Smooth muscle cell (in vitro differentiated cells): ENCODE results near the gene PHRF1. TPM values are rescaled to one million over a fixed set of nuclear protein-coding genes. Genes with fewer than 3 reads are reported as not detected.
"Not testable (repeated sequence)": the region's sequence is repeated elsewhere in the genome, so short reads cannot be mapped to it uniquely, and the experiment has no call there.

Experiments used
- DNase-seq: peaks from one replicate; lab custom pipeline; 2025; ENCODE audit not compliant: unreplicated experiment; lab: John Stamatoyannopoulos, UW
- H2AFZ ChIP-seq: fragments of 200-600 bp; sonication (generic); 2 replicates; pipeline ENCODE4 v1.6.0; 2016; ENCODE audit warnings: antibody characterized with exemption, low read depth, mild to moderate bottlenecking
- H3F3A ChIP-seq: fragments of 200-600 bp; sonication (generic); 2 replicates; pipeline ENCODE4 v1.6.0; 2017; ENCODE audit warnings: antibody characterized with exemption, low read depth
- H3K27ac ChIP-seq: fragments of 200-600 bp; sonication (generic); 2 replicates; pipeline ENCODE4 v1.5.1; 2016; ENCODE audit warnings: low read depth, mild to moderate bottlenecking
- H3K27me3 ChIP-seq: fragments of 200-600 bp; sonication (generic); 2 replicates; pipeline ENCODE4 v1.6.1; 2016; ENCODE audit warnings: low read depth, mild to moderate bottlenecking
- H3K36me3 ChIP-seq: fragments of 200-600 bp; sonication (generic); 2 replicates; pipeline ENCODE4 v1.5.1; 2016; ENCODE audit warnings: low read depth
- H3K4me1 ChIP-seq: fragments of 200-600 bp; sonication (generic); 2 replicates; pipeline ENCODE4 v1.5.1; 2016; ENCODE audit warnings: low read depth
- H3K4me2 ChIP-seq: fragments of 200-600 bp; sonication (generic); 2 replicates; pipeline ENCODE4 v1.6.0; 2016; ENCODE audit warnings: mild to moderate bottlenecking
- H3K4me3 ChIP-seq: fragments of 200-600 bp; sonication (generic); 2 replicates; pipeline ENCODE4 v1.5.1; 2016; ENCODE audit warnings: mild to moderate bottlenecking
- H3K79me2 ChIP-seq: fragments of 200-600 bp; sonication (generic); 2 replicates; pipeline ENCODE4 v1.6.0; 2016; ENCODE audit warnings: low read depth, mild to moderate bottlenecking
- H3K9ac ChIP-seq: fragments of 200-600 bp; sonication (generic); 2 replicates; pipeline ENCODE4 v1.6.0; 2016; ENCODE audit warnings: low read depth
- H3K9me3 ChIP-seq: fragments of 200-600 bp; sonication (generic); replicated peaks from 2 replicates; pipeline ENCODE4 v1.5.1; 2016; ENCODE audit warnings: low read depth
- H4K20me1 ChIP-seq: fragments of 200-600 bp; sonication (generic); 2 replicates; pipeline ENCODE4 v1.6.0; 2016; ENCODE audit warnings: low read depth
- WGBS: methylation state at CpG from one replicate; pipeline ENCODE4 v1.1.7; 2016; ENCODE audit warnings: low lambda C conversion rate; 5-methylcytosine and 5-hydroxymethylcytosine counted together
- polyA plus RNA-seq: library from polyadenylated mRNA; unstranded; fragments of >200 nt; fragmentation: Nextera tagmentation; extraction: Ambion mirVana; gene quantifications from 2 replicates; pipeline ENCODE4 v1.2.1, GENCODE V29; 2016
- total RNA-seq: library from RNA; depleted of rRNA; stranded (reverse); fragments of >200 nt; gene quantifications from 2 replicates; pipeline ENCODE4 v1.2.3, GENCODE V29; 2014
- TF ChIP-seq, protein P1 (sequence below): fragments of 200-600 bp; sonication (generic); IDR thresholded peaks from 2 replicates; pipeline ENCODE4 v1.5.1; 2017; ENCODE audit warnings: borderline replicate concordance, mild to moderate bottlenecking, antibody characterized with exemption; ENCODE audit not compliant: insufficient read depth, poor library complexity, severe bottlenecking

Gene PHRF1
- total and polyA plus RNA-seq, 2 experiments from 2014 or later = 11.6 to 20.2 TPM

DNA sequence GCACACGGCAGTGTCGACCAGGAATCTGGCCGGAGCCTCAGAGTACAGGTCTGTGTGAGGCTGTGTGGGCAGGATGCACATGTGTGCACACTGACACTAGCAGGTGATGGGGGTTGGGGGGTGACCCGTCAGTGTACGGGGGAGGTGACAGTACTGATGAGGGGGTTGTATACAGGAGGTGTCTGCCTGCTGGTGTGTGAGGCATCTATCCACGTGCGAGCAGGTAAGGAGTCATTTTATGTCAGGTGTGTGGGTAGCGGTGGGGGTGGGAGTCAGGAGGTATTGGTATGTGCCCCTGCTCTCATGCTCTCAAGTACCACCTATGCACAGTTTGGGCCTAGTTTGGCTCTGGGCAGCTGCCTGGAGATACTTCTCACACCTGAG is 4.5 kb upstream of the PHRF1 start:
- H3K4me1 ChIP-seq = peaks cover 23% of the 10 kb centered on the region
- H3K9ac ChIP-seq = no peak overlapping the region
- peaks cover 11% of the 10 kb centered on the region for H4K20me1 ChIP-seq
- H3K4me3 ChIP-seq = no peak overlapping the region
- H3K27me3 ChIP-seq = no peaks in the 10 kb centered on the region
- no peak overlapping the region for H2AFZ ChIP-seq
- DNase-seq = no peak
- no peaks in the 10 kb centered on the region for H3K9me3 ChIP-seq
- peaks cover 8% of the 10 kb centered on the region for H3F3A ChIP-seq
- TF ChIP-seq, protein P1, sequence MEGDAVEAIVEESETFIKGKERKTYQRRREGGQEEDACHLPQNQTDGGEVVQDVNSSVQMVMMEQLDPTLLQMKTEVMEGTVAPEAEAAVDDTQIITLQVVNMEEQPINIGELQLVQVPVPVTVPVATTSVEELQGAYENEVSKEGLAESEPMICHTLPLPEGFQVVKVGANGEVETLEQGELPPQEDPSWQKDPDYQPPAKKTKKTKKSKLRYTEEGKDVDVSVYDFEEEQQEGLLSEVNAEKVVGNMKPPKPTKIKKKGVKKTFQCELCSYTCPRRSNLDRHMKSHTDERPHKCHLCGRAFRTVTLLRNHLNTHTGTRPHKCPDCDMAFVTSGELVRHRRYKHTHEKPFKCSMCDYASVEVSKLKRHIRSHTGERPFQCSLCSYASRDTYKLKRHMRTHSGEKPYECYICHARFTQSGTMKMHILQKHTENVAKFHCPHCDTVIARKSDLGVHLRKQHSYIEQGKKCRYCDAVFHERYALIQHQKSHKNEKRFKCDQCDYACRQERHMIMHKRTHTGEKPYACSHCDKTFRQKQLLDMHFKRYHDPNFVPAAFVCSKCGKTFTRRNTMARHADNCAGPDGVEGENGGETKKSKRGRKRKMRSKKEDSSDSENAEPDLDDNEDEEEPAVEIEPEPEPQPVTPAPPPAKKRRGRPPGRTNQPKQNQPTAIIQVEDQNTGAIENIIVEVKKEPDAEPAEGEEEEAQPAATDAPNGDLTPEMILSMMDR = no peak
- 65% methylated on average over 8 of the region's 8 CpGs for WGBS
- no peaks in the 10 kb centered on the region for H3K36me3 ChIP-seq
- H3K4me2 ChIP-seq = no peak overlapping the region
- peaks cover 15% of the 10 kb centered on the region for H3K79me2 ChIP-seq
- no peak overlapping the region for H3K27ac ChIP-seq

GRCh38 chr11:573146-573759 is 3.0 kb upstream of the PHRF1 start:
- Histone ChIP-seq H3K27me3 (no peaks in the 10 kb centered on the region), H3K9ac (no peak overlapping the region), H4K20me1 (peaks cover 15% of the 10 kb centered on the region), H3K27ac (no peak overlapping the region), H3K79me2 (peaks cover 16% of the 10 kb centered on the region), H3K4me1 (peaks cover 32% of the 10 kb centered on the region), H3K9me3 (no peaks in the 10 kb centered on the region), H2AFZ (no peak overlapping the region), H3F3A (peaks cover 8% of the 10 kb centered on the region), H3K36me3 (no peaks in the 10 kb centered on the region), H3K4me3 (no peak overlapping the region), H3K4me2 (no peak overlapping the region)
- TF ChIP-seq, protein P1 = no peak
- no peak for DNase-seq
- WGBS = 92% methylated on average over 16 of the region's 16 CpGs

- peak overlapping the region; percentile 91 for H3K4me3 ChIP-seq
Measured at GRCh38 chr11:574031-574570, 2.2 kb upstream of the PHRF1 start.

GRCh38 chr11:574632-575312 is 1.5 kb upstream of the PHRF1 start:
- 24% methylated on average over 24 of the region's 25 CpGs for WGBS
- H3K4me1 ChIP-seq = peaks cover 23% of the 10 kb centered on the region
- peaks cover 30% of the 10 kb centered on the region for H4K20me1 ChIP-seq
- peak overlapping the region; percentile 92 for H3K4me2 ChIP-seq
- no peaks in the 10 kb centered on the region for H3K36me3 ChIP-seq
- no peaks in the 10 kb centered on the region for H3K9me3 ChIP-seq
- H3K79me2 ChIP-seq = peaks cover 31% of the 10 kb centered on the region
- no peaks in the 10 kb centered on the region for H3K27me3 ChIP-seq
- peak overlapping the region; percentile 91 for H2AFZ ChIP-seq
- H3K9ac ChIP-seq = no peak overlapping the region
- no peak overlapping the region for H3K27ac ChIP-seq
- peak overlapping the region; percentile 91 for H3K4me3 ChIP-seq
- TF ChIP-seq, protein P1 = no peak
- H3F3A ChIP-seq = peaks cover 3% of the 10 kb centered on the region
- no peak for DNase-seq

More at GRCh38 chr11:574031-574570, 2.2 kb upstream of the PHRF1 start:
- Histone ChIP-seq H3K4me2 (peak overlapping the region; percentile 92), H3K4me1 (peaks cover 30% of the 10 kb centered on the region), H4K20me1 (peaks cover 24% of the 10 kb centered on the region), H3K79me2 (peaks cover 24% of the 10 kb centered on the region)
- 57% methylated on average over 14 of the region's 14 CpGs for WGBS
- not testable (repeated sequence) for H3K36me3 ChIP-seq, H3K9me3 ChIP-seq, H3K9ac ChIP-seq, H3K27ac ChIP-seq, DNase-seq, H2AFZ ChIP-seq, H3F3A ChIP-seq, H3K27me3 ChIP-seq
